ENCODE data around the gene USP48. TPM values are rescaled to one million over a fixed set of nuclear protein-coding genes. Genes with fewer than 3 reads are reported as not detected.
"Not testable (repeated sequence)": the region's sequence is repeated elsewhere in the genome, so short reads cannot be mapped to it uniquely, and the experiment has no call there.

Gene USP48
- polyA plus RNA-seq, 1 donor = 45.0 TPM

GRCh38 chr1:21689661-21690372 lies 93.1 kb downstream of the USP48 start:
- no peak for DNase-seq

- DNase-seq = no peak
These were observed 95.8 kb downstream of the USP48 start for GRCh38 chr1:21687081-21687529.

GRCh38 chr1:21685946-21686678 lies 96.8 kb downstream of the USP48 start:
- no peak for DNase-seq

- no peak for DNase-seq
These were observed 101.5 kb downstream of the USP48 start for GRCh38 chr1:21681426-21681825.

GRCh38 chr1:21680918-21681317 lies 102.0 kb downstream of the USP48 start:
- no peak for DNase-seq

- no peak for DNase-seq
These were observed 102.6 kb downstream of the USP48 start for GRCh38 chr1:21680381-21680780.

GRCh38 chr1:21677168-21677567 lies 105.8 kb downstream of the USP48 start:
- no peak for DNase-seq

GRCh38 chr1:21674957-21675356 lies 108.0 kb downstream of the USP48 start:
- DNase-seq = no peak

- not testable (repeated sequence) for DNase-seq
These were observed 109.1 kb downstream of the USP48 start for GRCh38 chr1:21673853-21674252.

- peak; percentile 50 for DNase-seq
These were observed 109.6 kb downstream of the USP48 start for GRCh38 chr1:21673277-21673780.

GRCh38 chr1:21672478-21673276 lies 110.3 kb downstream of the USP48 start:
- DNase-seq = no peak

GRCh38 chr1:21671915-21672314 lies 111.0 kb downstream of the USP48 start:
- DNase-seq = no peak

GRCh38 chr1:21670956-21671902 lies 111.7 kb downstream of the USP48 start:
- DNase-seq = no peak

GRCh38 chr1:21670059-21670881 lies 112.7 kb downstream of the USP48 start:
- DNase-seq = no peak

- no peak for DNase-seq
These were observed 113.5 kb downstream of the USP48 start, which contains the start of gene RAP1GAP for GRCh38 chr1:21669258-21670058. Gene RAP1GAP (minus strand): TSS chr1:21669357. CDS start chr1:21620032, 49,325 bp downstream.

GRCh38 chr1:21668951-21669257 lies 114.0 kb downstream of the USP48 start:
- no peak for DNase-seq

GRCh38 chr1:21668232-21668950 lies 114.6 kb downstream of the USP48 start:
- no peak for DNase-seq

GRCh38 chr1:21667348-21668231 lies 115.4 kb downstream of the USP48 start:
- no peak for DNase-seq

All from hindlimb muscle (tissue), 1 donor.